HepG2 (cell line): Measurements from ENCODE around the gene SYNGR2. TPM values are rescaled to one million over a fixed set of nuclear protein-coding genes. Genes with fewer than 3 reads are reported as not detected.
A peak's percentile ranks its signal among the peaks of the same experiment; 100 is the strongest.

ENCODE experiments used
- HHEX ChIP-seq: IDR thresholded peaks from 2 replicates; pipeline ENCODE4 v1.6.1; 2016; ENCODE audit warnings: control low read depth
- MLLT10 ChIP-seq: sonication (generic); formaldehyde crosslinking; IDR thresholded peaks from 2 replicates; pipeline ENCODE4 v1.4.0; 2020; ENCODE audit warnings: missing genetic modification reagents
- NFRKB ChIP-seq: fragments of 450-650 bp; IDR thresholded peaks from 2 replicates; pipeline ENCODE4 v1.6.1; 2017
- NRL ChIP-seq: sonication (generic); formaldehyde crosslinking; IDR thresholded peaks from 2 replicates; pipeline ENCODE4 v1.5.0; 2020; ENCODE audit warnings: missing genetic modification reagents, mild to moderate bottlenecking, moderate library complexity, borderline replicate concordance
- POLR2A ChIP-seq, 2 experiments: IDR thresholded peaks; 2 replicates each; pipeline ENCODE4 v1.6.1; 2011; ENCODE audit warnings: low read depth in 2 of 2, low read length in 2 of 2, mild to moderate bottlenecking in 1 of 2, moderate library complexity in 1 of 2; ENCODE audit not compliant: insufficient read depth in 1 of 2
- PRPF4 ChIP-seq: fragments of 200-400 bp; formaldehyde crosslinking; IDR thresholded peaks from 2 replicates; pipeline ENCODE4 v1.6.1; 2016; ENCODE audit warnings: low read length, low read depth; ENCODE audit not compliant: poor library complexity, severe bottlenecking
- RBFOX2 ChIP-seq: fragments of 200-400 bp; formaldehyde crosslinking; IDR thresholded peaks from 2 replicates; pipeline ENCODE4 v1.6.1; 2017; ENCODE audit warnings: low read depth, mild to moderate bottlenecking, low read length
- SMARCC2 ChIP-seq: fragments of 450-650 bp; IDR thresholded peaks from 2 replicates; pipeline ENCODE4 v1.6.1; 2017; ENCODE audit warnings: antibody characterized with exemption, mild to moderate bottlenecking
- SOX13 ChIP-seq, 3 experiments: fragments of 450-650 bp in 1 of 3; sonication (generic) in 1 of 3; formaldehyde crosslinking in 1 of 3; IDR thresholded peaks in 2 of 3; conservative IDR thresholded peaks in 1 of 3; 2 replicates each; pipeline versions ENCODE4 v1.5.0 to v1.6.1; 2016 to 2020; ENCODE audit warnings: antibody characterized with exemption in 1 of 3, mild to moderate bottlenecking in 1 of 3, missing compliant biosample characterization in 1 of 3, missing genetic modification reagents in 1 of 3, moderate library complexity in 1 of 3
- TBL1XR1 ChIP-seq: fragments of 150-350 bp; IDR thresholded peaks from 2 replicates; pipeline ENCODE4 v1.6.1; 2014; ENCODE audit warnings: borderline replicate concordance, low read length; ENCODE audit not compliant: partially characterized antibody
- ZBTB38 ChIP-seq: sonication (generic); formaldehyde crosslinking; IDR thresholded peaks from 2 replicates; pipeline ENCODE4 v1.5.1; 2020; ENCODE audit warnings: mild to moderate bottlenecking, missing genetic modification reagents
- ZBTB8A ChIP-seq: sonication (generic); formaldehyde crosslinking; IDR thresholded peaks from 2 replicates; pipeline ENCODE4 v1.4.0; 2020; ENCODE audit warnings: mild to moderate bottlenecking, low read depth, missing genetic modification reagents, borderline replicate concordance
- ZFY ChIP-seq: sonication (generic); formaldehyde crosslinking; IDR thresholded peaks from 2 replicates; pipeline ENCODE4 v1.4.0; 2020; ENCODE audit warnings: missing genetic modification reagents
- ZFYVE20 ChIP-seq: sonication (generic); formaldehyde crosslinking; IDR thresholded peaks from 2 replicates; pipeline ENCODE4 v1.8.0; 2023; ENCODE audit warnings: low read depth, mild to moderate bottlenecking, moderate library complexity, missing genetic modification reagents, borderline replicate concordance
- ZNF17 ChIP-seq: sonication (generic); formaldehyde crosslinking; IDR thresholded peaks from 2 replicates; pipeline ENCODE4 v1.5.0; 2020; ENCODE audit warnings: mild to moderate bottlenecking, missing genetic modification reagents
- ZNF331 ChIP-seq: sonication (generic); formaldehyde crosslinking; IDR thresholded peaks from 2 replicates; pipeline ENCODE4 v1.4.0; 2020; ENCODE audit warnings: missing genetic modification reagents
- ZNF547 ChIP-seq: sonication (generic); formaldehyde crosslinking; IDR thresholded peaks from 2 replicates; pipeline ENCODE4 v1.5.1; 2020; ENCODE audit warnings: mild to moderate bottlenecking, missing genetic modification reagents
- ZNF570 ChIP-seq: sonication (generic); formaldehyde crosslinking; IDR thresholded peaks from 2 replicates; pipeline ENCODE4 v1.4.0; 2020; ENCODE audit warnings: mild to moderate bottlenecking, missing genetic modification reagents, borderline replicate concordance
- ZNF816 ChIP-seq: sonication (generic); formaldehyde crosslinking; IDR thresholded peaks from 2 replicates; pipeline ENCODE4 v1.8.0; 2022; ENCODE audit warnings: missing genetic modification reagents, mild to moderate bottlenecking, borderline replicate concordance
- ZSCAN29 ChIP-seq: sonication (generic); formaldehyde crosslinking; conservative IDR thresholded peaks from 2 replicates; pipeline ENCODE4 v1.4.0; 2020; ENCODE audit warnings: mild to moderate bottlenecking, missing genetic modification reagents
- polyA plus RNA-seq, 8 experiments: library from polyadenylated mRNA; depleted of rRNA in 3 of 8; stranded (reverse) in 7 of 8; unstranded in 1 of 8; fragments of >200 nt; fragmentation: Illumina TruSeq in 4 of 8; extraction: Trizol in 4 of 8; gene quantifications; 2 replicates each; pipeline versions ENCODE4 v1.2.1 to v1.2.3, GENCODE V29; 2011 to 2016; ENCODE audit warnings: low read depth in 4 of 8, missing spikeins in 1 of 8, mixed read lengths in 1 of 8; ENCODE audit not compliant: insufficient read depth in 1 of 8
- total RNA-seq, 5 experiments: library from RNA; depleted of rRNA; stranded (reverse); fragments of >200 nt; fragmentation: Illumina TruSeq; extraction: Trizol; gene quantifications; 2 replicates each; pipeline ENCODE4 v1.2.3, GENCODE V29; 2016; ENCODE audit warnings: low read depth in 1 of 5
- TF ChIP-seq, protein P1 (sequence below): sonication (generic); formaldehyde crosslinking; IDR thresholded peaks from 2 replicates; pipeline ENCODE4 v1.8.1; 2022; ENCODE audit warnings: low read depth, mild to moderate bottlenecking, missing genetic modification reagents
- TF ChIP-seq, protein P2 (sequence below): sonication (generic); formaldehyde crosslinking; IDR thresholded peaks from 2 replicates; pipeline ENCODE4 v1.5.1; 2020; ENCODE audit warnings: missing genetic modification reagents, mild to moderate bottlenecking, borderline replicate concordance

The SYNGR2 gene
- total and polyA plus RNA-seq, 2 of the 13 experiments (the other 11 are each of a cell fraction or from before 2014, with no cell fraction given) = 46.7 to 170 TPM

DNA sequence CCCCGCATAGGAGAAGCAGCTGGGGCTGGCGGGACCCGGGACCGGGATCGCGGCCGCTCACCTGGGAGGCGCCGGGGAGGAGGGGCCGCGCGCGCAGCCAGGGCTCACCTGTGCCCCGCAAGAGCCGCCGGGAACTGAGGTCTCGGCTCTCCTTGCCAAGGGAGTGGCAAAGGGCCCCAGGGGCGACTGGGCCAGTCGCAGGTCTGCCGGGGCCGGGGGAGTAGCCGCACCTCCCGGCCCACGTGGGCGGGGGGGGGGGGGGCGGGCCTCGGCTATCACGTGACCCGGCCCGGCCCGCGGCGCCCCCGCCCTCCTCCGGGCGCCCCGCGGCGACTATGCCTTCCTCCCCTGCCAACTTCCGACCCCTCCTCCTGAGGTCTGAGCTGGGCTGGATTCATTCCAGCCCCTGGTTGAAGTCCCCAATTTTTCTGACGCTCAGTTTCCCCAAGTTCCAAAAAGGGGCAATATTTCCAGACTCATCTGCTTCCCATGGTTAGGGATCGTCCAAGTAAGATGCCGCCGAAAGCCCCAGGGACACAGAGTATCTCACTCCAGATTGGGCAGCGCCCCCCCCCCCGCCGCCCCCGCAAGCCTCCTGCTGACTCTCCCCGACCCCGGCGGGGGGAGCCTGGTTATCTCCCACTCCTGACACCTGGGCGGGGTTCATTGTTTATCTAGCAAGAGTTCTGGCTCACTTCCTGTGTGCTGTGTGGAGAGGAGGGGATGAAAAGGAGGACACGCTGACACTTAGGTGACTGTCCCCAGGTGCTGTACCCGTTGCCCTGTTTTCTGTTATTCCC, 39.6 kb upstream of the SYNGR2 start, which contains the start of gene TMC6 (continued):
- TF ChIP-seq ZSCAN29 (CRISPR knock-in tag) = no peak
- no peak for TF ChIP-seq TBL1XR1
- TF ChIP-seq RBFOX2 = peak; percentile 82
- TF ChIP-seq SMARCC2 = no peak
- 0 out of 2 replicates have a peak, but pooled peaks have one; percentile 42 for TF ChIP-seq SOX13 (IDR thresholded peaks at IDR 0.05)
- peak in 1 of 2 experiments; percentile 43; a peak in 1 of 4 replicates for TF ChIP-seq SOX13 (CRISPR knock-in tag; conservative IDR thresholded peaks at IDR 0.05 in 1 of 2, IDR thresholded peaks at IDR 0.05 in 1 of 2)
- TF ChIP-seq ZNF331 (CRISPR knock-in tag) = peak; percentile 43; the same call in 1 of the 2 replicates
- 0 out of 2 replicates have a peak, but pooled peaks have one; percentile 68 for TF ChIP-seq NRL (CRISPR knock-in tag)
- no peak for TF ChIP-seq NFRKB
- no peak for TF ChIP-seq ZFYVE20
- TF ChIP-seq, protein P1, sequence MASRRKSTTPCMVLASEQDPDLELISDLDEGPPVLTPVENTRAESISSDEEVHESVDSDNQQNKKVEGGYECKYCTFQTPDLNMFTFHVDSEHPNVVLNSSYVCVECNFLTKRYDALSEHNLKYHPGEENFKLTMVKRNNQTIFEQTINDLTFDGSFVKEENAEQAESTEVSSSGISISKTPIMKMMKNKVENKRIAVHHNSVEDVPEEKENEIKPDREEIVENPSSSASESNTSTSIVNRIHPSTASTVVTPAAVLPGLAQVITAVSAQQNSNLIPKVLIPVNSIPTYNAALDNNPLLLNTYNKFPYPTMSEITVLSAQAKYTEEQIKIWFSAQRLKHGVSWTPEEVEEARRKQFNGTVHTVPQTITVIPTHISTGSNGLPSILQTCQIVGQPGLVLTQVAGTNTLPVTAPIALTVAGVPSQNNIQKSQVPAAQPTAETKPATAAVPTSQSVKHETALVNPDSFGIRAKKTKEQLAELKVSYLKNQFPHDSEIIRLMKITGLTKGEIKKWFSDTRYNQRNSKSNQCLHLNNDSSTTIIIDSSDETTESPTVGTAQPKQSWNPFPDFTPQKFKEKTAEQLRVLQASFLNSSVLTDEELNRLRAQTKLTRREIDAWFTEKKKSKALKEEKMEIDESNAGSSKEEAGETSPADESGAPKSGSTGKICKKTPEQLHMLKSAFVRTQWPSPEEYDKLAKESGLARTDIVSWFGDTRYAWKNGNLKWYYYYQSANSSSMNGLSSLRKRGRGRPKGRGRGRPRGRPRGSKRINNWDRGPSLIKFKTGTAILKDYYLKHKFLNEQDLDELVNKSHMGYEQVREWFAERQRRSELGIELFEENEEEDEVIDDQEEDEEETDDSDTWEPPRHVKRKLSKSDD (CRISPR knock-in tag) = no peak
- no peak for TF ChIP-seq ZNF816 (CRISPR knock-in tag)
- no peak for TF ChIP-seq PRPF4
- no peak; the same call in 1 of the 2 replicates for TF ChIP-seq HHEX
- TF ChIP-seq ZBTB8A (CRISPR knock-in tag) = no peak
- TF ChIP-seq ZNF570 (CRISPR knock-in tag) = no peak
- no peak for TF ChIP-seq MLLT10 (CRISPR knock-in tag)
- TF ChIP-seq, protein P2, sequence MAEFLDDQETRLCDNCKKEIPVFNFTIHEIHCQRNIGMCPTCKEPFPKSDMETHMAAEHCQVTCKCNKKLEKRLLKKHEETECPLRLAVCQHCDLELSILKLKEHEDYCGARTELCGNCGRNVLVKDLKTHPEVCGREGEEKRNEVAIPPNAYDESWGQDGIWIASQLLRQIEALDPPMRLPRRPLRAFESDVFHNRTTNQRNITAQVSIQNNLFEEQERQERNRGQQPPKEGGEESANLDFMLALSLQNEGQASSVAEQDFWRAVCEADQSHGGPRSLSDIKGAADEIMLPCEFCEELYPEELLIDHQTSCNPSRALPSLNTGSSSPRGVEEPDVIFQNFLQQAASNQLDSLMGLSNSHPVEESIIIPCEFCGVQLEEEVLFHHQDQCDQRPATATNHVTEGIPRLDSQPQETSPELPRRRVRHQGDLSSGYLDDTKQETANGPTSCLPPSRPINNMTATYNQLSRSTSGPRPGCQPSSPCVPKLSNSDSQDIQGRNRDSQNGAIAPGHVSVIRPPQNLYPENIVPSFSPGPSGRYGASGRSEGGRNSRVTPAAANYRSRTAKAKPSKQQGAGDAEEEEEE (CRISPR knock-in tag) = no peak
- TF ChIP-seq POLR2A (IDR thresholded peaks at IDR 0.05; ENCODE audit: insufficient read depth in 1 of 2, low read depth in 2 of 2, low read length in 2 of 2) = peak; percentile 67 to 77
- no peak for TF ChIP-seq ZNF547 (CRISPR knock-in tag)
- peak; percentile 38; the same call in 1 of the 2 replicates for TF ChIP-seq ZFY (CRISPR knock-in tag)
- peak; percentile 29; the same call in 1 of the 2 replicates for TF ChIP-seq ZBTB38 (CRISPR knock-in tag)
- TF ChIP-seq ZNF17 (CRISPR knock-in tag) = no peak
